SU-DHL-6 (cell line): ENCODE results near the gene PSMC4.

ENCODE experiments used
- CTCF ChIP-seq: fragments of 200-600 bp; sonication (generic); IDR thresholded peaks from one replicate; pipeline ENCODE4 v1.5.1; 2017; ENCODE audit warnings: antibody characterized with exemption, mild to moderate bottlenecking, low read length, moderate library complexity; ENCODE audit not compliant: insufficient read depth, poor library complexity, severe bottlenecking
- EZH2phosphoT487 ChIP-seq: fragments of 200-600 bp; sonication (generic), shearing (Covaris generic); conservative IDR thresholded peaks from 2 replicates; pipeline ENCODE4 v1.6.1; 2018; ENCODE audit warnings: mild to moderate bottlenecking, antibody characterized with exemption, low read length, moderate library complexity, mixed read lengths

- TF ChIP-seq CTCF (no peak), EZH2phosphoT487 (no peak)
Measured at GRCh38 chr19:40009674-40010073, 38.7 kb downstream of the PSMC4 start.
